Heart left ventricle (tissue), 11 donors: ENCODE data around the gene ZKSCAN5. TPM values are rescaled to one million over a fixed set of nuclear protein-coding genes. Genes with fewer than 3 reads are reported as not detected.

Source experiments
- polyA plus RNA-seq, 2 donors: library from polyadenylated mRNA; stranded (reverse); fragments of 200-250 nt; gene quantifications; one replicate each; pipeline ENCODE4 v1.2.3, GENCODE V29; 2013
- total RNA-seq, 9 donors: library from RNA; depleted of rRNA in 2 of 9; stranded (reverse); fragments of >200 nt in 2 of 9; fragmentation: NEBNext Ultra II Directional in 3 of 9; extraction: Animal tissue kit (Norgen Biotek cat#: 25700) in 3 of 9; gene quantifications; one replicate each; pipeline versions ENCODE4 v1.1.0 to v1.2.4, GENCODE V29; 2016 to 2023
- donor health status: ischemic (EF 13 %, LVEDD 7.1; RV severe dilation, severe dysfunction).
- donor health status: healthy with polysubstance abuse.
- donor health status: DM: no; HTN: yes; CAD: no.
- donor health status: DM: no; HTN: no; CAD: no.
- donor health status: ischemic (EF 25% LVEDD 5.7; RV mildly dilated, moderate dysfunction).
- donor health status: healthy.
- donor health status: DM: yes; HTN: yes; CAD: no.
- donor health status: PGD.
- donor health status: nonischemic (EF 23%, LVEDD 6.1; RV moderate dilation, normal function).

The ZKSCAN5 gene
- total and polyA plus RNA-seq, 11 donors: 2.1 to 9.6 (median 6.2) TPM

Other genes starting within 250 kb of the ZKSCAN5 start
- gene MYH16, start 231.8 kb upstream of the ZKSCAN5 start, total RNA-seq: not detected
- gene MYH16, start 231.8 kb upstream of the ZKSCAN5 start, polyA plus RNA-seq: not detected
- 100 to 1,000 TPM in 8 of 9 donors, 10 to 100 TPM in 1; 97.1 to 177 (median 146) TPM for gene ARPC1A, start 178.8 kb upstream of the ZKSCAN5 start, total RNA-seq
- gene ARPC1A, start 178.8 kb upstream of the ZKSCAN5 start, polyA plus RNA-seq: 100 to 1,000 TPM; 102 to 208 TPM
- 100 to 1,000 TPM in 2 of 9 donors, 10 to 100 TPM in 7; 17.2 to 142 (median 37.1) TPM for gene ARPC1B, start 129.9 kb upstream of the ZKSCAN5 start, total RNA-seq
- 100 to 1,000 TPM in 1 of 2 donors, 10 to 100 TPM in 1; 32.7 to 136 TPM for gene ARPC1B, start 129.9 kb upstream of the ZKSCAN5 start, polyA plus RNA-seq
- 100 to 1,000 TPM in 4 of 9 donors, 10 to 100 TPM in 5; 88.7 to 128 (median 98.5) TPM for gene PDAP1, start 96.1 kb upstream of the ZKSCAN5 start, total RNA-seq
- gene PDAP1, start 96.1 kb upstream of the ZKSCAN5 start, polyA plus RNA-seq: 100 to 1,000 TPM; 120 to 309 TPM
- gene BUD31, start 95.7 kb upstream of the ZKSCAN5 start, total RNA-seq: 10 to 100 TPM; 26.1 to 63.6 (median 38.9) TPM
- 10 to 100 TPM; 66.7 to 87.8 TPM for gene BUD31, start 95.7 kb upstream of the ZKSCAN5 start, polyA plus RNA-seq
- gene PTCD1, start 65.9 kb upstream of the ZKSCAN5 start, total RNA-seq: 1 to 10 TPM; 2.1 to 9.0 (median 3.9) TPM
- 1 to 10 TPM; 3.3 to 3.7 TPM for gene PTCD1, start 65.9 kb upstream of the ZKSCAN5 start, polyA plus RNA-seq
- 10 to 100 TPM; 12.7 to 24.8 (median 16.4) TPM for gene CPSF4, start 65.7 kb upstream of the ZKSCAN5 start, total RNA-seq
- gene CPSF4, start 65.7 kb upstream of the ZKSCAN5 start, polyA plus RNA-seq: 10 to 100 TPM; 14.1 to 24.3 TPM
- gene ATP5MF, start 38.5 kb upstream of the ZKSCAN5 start, total RNA-seq: 1,000 to 10,000 TPM in 2 of 9 donors, 100 to 1,000 TPM in 7; 579 to 6,117 (median 707) TPM
- gene ATP5MF, start 38.5 kb upstream of the ZKSCAN5 start, polyA plus RNA-seq: 1,000 to 10,000 TPM; 2,714 to 5,384 TPM
- gene ZNF789, start 31.8 kb upstream of the ZKSCAN5 start, total RNA-seq: 1 to 10 TPM; 2.1 to 5.2 (median 3.2) TPM
- 1 to 10 TPM; 3.3 to 4.4 TPM for gene ZNF789, start 31.8 kb upstream of the ZKSCAN5 start, polyA plus RNA-seq
- 10 to 100 TPM; 12.4 to 23.0 (median 15.2) TPM for gene ZNF394, start 4.4 kb upstream of the ZKSCAN5 start, total RNA-seq
- 10 to 100 TPM; 13.9 to 16.0 TPM for gene ZNF394, start 4.4 kb upstream of the ZKSCAN5 start, polyA plus RNA-seq
- gene FAM200A, start 47.5 kb downstream of the ZKSCAN5 start, total RNA-seq: 1 to 10 TPM; 4.7 to 7.1 (median 5.3) TPM
- 1 to 10 TPM; 5.8 to 6.6 TPM for gene FAM200A, start 47.5 kb downstream of the ZKSCAN5 start, polyA plus RNA-seq
- gene ZNF655, start 54.0 kb downstream of the ZKSCAN5 start, total RNA-seq: 10 to 100 TPM; 26.8 to 48.0 (median 32.8) TPM
- gene ZNF655, start 54.0 kb downstream of the ZKSCAN5 start, polyA plus RNA-seq: 10 to 100 TPM; 28.8 to 36.1 TPM
- gene TMEM225B, start 93.6 kb downstream of the ZKSCAN5 start, total RNA-seq: under 1 TPM in 4 of 9 donors, not detected in 5; 0.29 to 0.52 (median 0.51) TPM
- gene TMEM225B, start 93.6 kb downstream of the ZKSCAN5 start, polyA plus RNA-seq: under 1 TPM in 1 of 2 donors, not detected in 1; 0.10 TPM
- 10 to 100 TPM in 4 of 9 donors, 1 to 10 TPM in 5; 5.6 to 12.0 (median 8.3) TPM for gene ZSCAN25, start 112.3 kb downstream of the ZKSCAN5 start, total RNA-seq
- gene ZSCAN25, start 112.3 kb downstream of the ZKSCAN5 start, polyA plus RNA-seq: 1 to 10 TPM; 3.4 to 4.0 TPM
- gene CYP3A5, start 175.3 kb downstream of the ZKSCAN5 start, total RNA-seq: under 1 TPM in 3 of 9 donors, not detected in 6; 0.12 to 0.52 (median 0.33) TPM
- under 1 TPM; 0.06 to 0.23 TPM for gene CYP3A5, start 175.3 kb downstream of the ZKSCAN5 start, polyA plus RNA-seq
- gene CYP3A7, start 230.5 kb downstream of the ZKSCAN5 start, total RNA-seq: not detected
- not detected for gene CYP3A7, start 230.5 kb downstream of the ZKSCAN5 start, polyA plus RNA-seq